Measurements from ENCODE around the gene AAGAB. TPM values are rescaled to one million over a fixed set of nuclear protein-coding genes. Genes with fewer than 3 reads are reported as not detected.

AAGAB gene
- total and polyA plus RNA-seq, 2 donors (not counting 1 experiment from before 2014, with no cell fraction given): 9.4 to 25.0 TPM

DNA sequence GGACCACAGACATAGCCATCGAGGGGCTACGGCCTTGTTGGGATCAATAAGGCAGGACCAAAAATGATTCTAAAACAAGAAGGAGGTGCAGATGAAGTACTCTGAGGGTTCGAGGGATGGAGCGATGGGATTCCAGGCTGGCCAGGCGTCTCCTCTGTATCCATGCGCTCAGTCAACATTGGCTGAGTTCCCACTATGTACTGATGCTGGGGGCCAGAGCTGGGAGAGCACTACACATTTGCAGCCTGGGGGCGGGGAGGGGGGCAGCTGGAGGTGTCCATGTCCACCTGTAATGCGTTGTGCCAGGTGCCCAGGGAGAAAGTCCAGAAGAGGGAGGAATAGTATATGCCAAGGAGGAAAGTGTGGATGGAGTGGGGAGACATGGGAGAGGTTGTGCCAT lies 81.5 kb downstream of the AAGAB start:
- Mint-ChIP-seq H3K4me3 (no peak overlapping the region), H3K4me1 (peaks cover 45% of the 10 kb centered on the region), H3K9me3 (ENCODE audit: insufficient read depth) (no peaks in the 10 kb centered on the region), H3K27me3 (no peaks in the 10 kb centered on the region), H3K27ac (peak overlapping the region; percentile 71)
- Histone ChIP-seq H3K79me2 (ENCODE audit: control insufficient read depth, insufficient read depth, low read length) (peaks cover 41% of the 10 kb centered on the region), H2AFZ (ENCODE audit: insufficient read depth, low read depth, low read length, poor library complexity, severe bottlenecking) (no peak overlapping the region), H3K9ac (ENCODE audit: low read length) (no peak overlapping the region), H3K4me1 (ENCODE audit: control insufficient read depth in 2 of 2, insufficient read depth in 2 of 2, low read length in 2 of 2) (peaks cover 0 to 21% of the 10 kb centered on the region in 2 donors), H3K27ac (ENCODE audit: low read length in 2 of 2) (peak overlapping the region in 1 of 2 donors; percentile 47), H3K9me3 (ENCODE audit: control extremely low read depth in 1 of 3, control insufficient read depth in 2 of 3, insufficient read depth in 1 of 3, low read length in 2 of 3) (no peaks in the 10 kb centered on the region), H3K4me2 (replicated peaks; ENCODE audit: low read depth, low read length, poor library complexity, severe bottlenecking) (no peak overlapping the region), H3K36me3 (replicated peaks in 1 of 2; ENCODE audit: control extremely low read depth in 1 of 2, control insufficient read depth in 1 of 2, extremely low read depth in 1 of 2, insufficient read depth in 2 of 2, low read length in 1 of 2) (peaks cover 7 to 77% of the 10 kb centered on the region in 2 experiments), H4K20me1 (ENCODE audit: control insufficient read depth, insufficient read depth, low read length, poor library complexity, severe bottlenecking) (peaks cover 89% of the 10 kb centered on the region), H3K4me3 (ENCODE audit: control extremely low read depth in 1 of 5, extremely low read depth in 1 of 5, insufficient read depth in 1 of 5, low read depth in 2 of 5, low read length in 4 of 5) (no peak overlapping the region), H3K27me3 (replicated peaks in 1 of 4; ENCODE audit: control extremely low read depth in 1 of 4, control insufficient read depth in 3 of 4, insufficient read depth in 4 of 4, low read length in 3 of 4) (no peaks in the 10 kb centered on the region)
- no peak for TF ChIP-seq CTCF (IDR thresholded peaks at IDR 0.05)
- TF ChIP-seq EZH2 (IDR thresholded peaks at IDR 0.05; ENCODE audit: borderline replicate concordance, insufficient read depth, low read depth, low read length, poor library complexity, severe bottlenecking): no peak
- DNase-seq (no peak), ATAC-seq (ENCODE audit: low read depth) (no peak)
- ChIA-PET POLR2A (no interaction called here), CTCF (no interaction called here)
- intact Hi-C loops (cut with micrococcal nuclease): loop anchor here (2.0 kb wide), 1 partner anchor 18 kb away; no protein-coding TSS in a partner anchor
- 84% methylated on average over 8 of the region's 8 CpGs for WGBS (ENCODE audit: insufficient coverage)

DNA sequence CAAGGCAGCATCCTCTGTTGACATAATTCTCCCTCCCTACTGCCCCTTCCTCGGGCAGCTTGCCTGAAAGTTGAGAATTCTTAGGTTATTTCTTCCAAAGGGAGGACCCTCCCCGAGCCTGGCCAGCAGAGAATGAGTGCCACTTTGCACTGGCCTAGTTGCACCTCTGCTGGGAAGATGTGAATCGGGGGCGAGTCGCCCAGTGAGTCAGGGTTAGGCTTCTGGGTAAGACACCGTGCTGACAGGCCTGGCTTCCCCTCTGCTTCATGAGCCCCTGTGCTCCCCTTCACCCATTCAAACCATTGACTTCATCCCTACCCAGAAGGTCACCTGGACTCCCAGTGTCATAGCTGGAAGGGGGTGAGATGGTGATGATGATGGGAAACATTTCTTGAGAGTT lies 82.3 kb downstream of the AAGAB start:
- H3K4me1 ChIP-seq (ENCODE audit: control insufficient read depth in 2 of 2, insufficient read depth in 2 of 2, low read length in 2 of 2): peaks cover 0 to 21% of the 10 kb centered on the region in 2 donors
- no peak overlapping the region for H2AFZ ChIP-seq (ENCODE audit: insufficient read depth, low read depth, low read length, poor library complexity, severe bottlenecking)
- H3K27ac ChIP-seq (ENCODE audit: low read length in 2 of 2): no peak overlapping the region
- H3K9me3 Mint-ChIP-seq (ENCODE audit: insufficient read depth): no peaks in the 10 kb centered on the region
- TF ChIP-seq CTCF (IDR thresholded peaks at IDR 0.05) (no peak), EZH2 (IDR thresholded peaks at IDR 0.05; ENCODE audit: borderline replicate concordance, insufficient read depth, low read depth, low read length, poor library complexity, severe bottlenecking) (no peak)
- H4K20me1 ChIP-seq (ENCODE audit: control insufficient read depth, insufficient read depth, low read length, poor library complexity, severe bottlenecking): peaks cover 95% of the 10 kb centered on the region
- peaks cover 44% of the 10 kb centered on the region for H3K79me2 ChIP-seq (ENCODE audit: control insufficient read depth, insufficient read depth, low read length)
- H3K9ac ChIP-seq (ENCODE audit: low read length): no peak overlapping the region
- H3K4me3 ChIP-seq (ENCODE audit: control extremely low read depth in 1 of 5, extremely low read depth in 1 of 5, insufficient read depth in 1 of 5, low read depth in 2 of 5, low read length in 4 of 5): no peak overlapping the region
- DNase-seq (no peak), ATAC-seq (ENCODE audit: low read depth) (no peak)
- ChIA-PET POLR2A (no interaction called here), CTCF (no interaction called here)
- WGBS (ENCODE audit: insufficient coverage): 100% methylated on average over 4 of the region's 6 CpGs
- peaks cover 45% of the 10 kb centered on the region for H3K4me1 Mint-ChIP-seq
- H3K9me3 ChIP-seq (ENCODE audit: control extremely low read depth in 1 of 3, control insufficient read depth in 2 of 3, insufficient read depth in 1 of 3, low read length in 2 of 3): no peaks in the 10 kb centered on the region
- peaks cover 7 to 81% of the 10 kb centered on the region in 2 experiments for H3K36me3 ChIP-seq (replicated peaks in 1 of 2; ENCODE audit: control extremely low read depth in 1 of 2, control insufficient read depth in 1 of 2, extremely low read depth in 1 of 2, insufficient read depth in 2 of 2, low read length in 1 of 2)
- intact Hi-C loops (cut with micrococcal nuclease): loop anchor here (2.0 kb wide), 1 partner anchor 17 kb away; no protein-coding TSS in a partner anchor
- no peaks in the 10 kb centered on the region for H3K27me3 ChIP-seq (replicated peaks in 1 of 4; ENCODE audit: control extremely low read depth in 1 of 4, control insufficient read depth in 3 of 4, insufficient read depth in 4 of 4, low read length in 3 of 4)
- H3K27ac Mint-ChIP-seq: peak overlapping the region; percentile 7
- no peak overlapping the region for H3K4me2 ChIP-seq (replicated peaks; ENCODE audit: low read depth, low read length, poor library complexity, severe bottlenecking)
- no peak overlapping the region for H3K4me3 Mint-ChIP-seq
- H3K27me3 Mint-ChIP-seq: no peaks in the 10 kb centered on the region

Measured in B cell (primary cell).